H9 (cell line): ENCODE results near the gene GATA1. TPM values are rescaled to one million over a fixed set of nuclear protein-coding genes. Genes with fewer than 3 reads are reported as not detected.
A peak's percentile ranks its signal among the peaks of the same experiment; 100 is the strongest.

Source experiments
- DNase-seq: peaks from one replicate; pipeline ENCODE4 v3.0.0-alpha.2; 2017
- H2AFZ ChIP-seq: one replicate; pipeline ENCODE4 v1.6.1; 2013; ENCODE audit warnings: mild to moderate bottlenecking, low read length, control low read depth, moderate library complexity
- H2AK5ac ChIP-seq: 2 replicates; pipeline ENCODE4 v1.6.1; 2013; ENCODE audit warnings: low read length, control low read depth, mixed read lengths; ENCODE audit not compliant: insufficient read length
- H2BK120ac ChIP-seq: one replicate; pipeline ENCODE4 v1.6.1; 2013; ENCODE audit warnings: low read depth, mild to moderate bottlenecking, low read length, control low read depth, inconsistent platforms; ENCODE audit not compliant: poor library complexity, severe bottlenecking
- H2BK12ac ChIP-seq: 2 replicates; pipeline ENCODE4 v1.6.1; 2013; ENCODE audit warnings: low read length, control low read depth, mixed read lengths, low read depth; ENCODE audit not compliant: insufficient read length
- H2BK15ac ChIP-seq: 2 replicates; pipeline ENCODE4 v1.6.1; 2013; ENCODE audit warnings: low read depth, low read length, control low read depth
- H2BK20ac ChIP-seq: one replicate; pipeline ENCODE4 v1.6.1; 2013; ENCODE audit warnings: low read depth, mild to moderate bottlenecking, low read length, control low read depth, inconsistent platforms; ENCODE audit not compliant: poor library complexity, severe bottlenecking
- H2BK5ac ChIP-seq: 2 replicates; pipeline ENCODE4 v1.6.1; 2013; ENCODE audit warnings: low read length, control low read depth, mixed read lengths; ENCODE audit not compliant: insufficient read length
- H3K14ac ChIP-seq: 2 replicates; pipeline ENCODE4 v1.6.1; 2013; ENCODE audit warnings: low read length, control low read depth; ENCODE audit not compliant: insufficient read depth
- H3K18ac ChIP-seq: 2 replicates; pipeline ENCODE4 v1.6.1; 2013; ENCODE audit warnings: low read depth, mild to moderate bottlenecking, mixed read lengths, low read length, control low read depth; ENCODE audit not compliant: insufficient read length
- H3K23ac ChIP-seq: 2 replicates; pipeline ENCODE4 v1.6.1; 2013; ENCODE audit warnings: low read length, control low read depth, mixed read lengths, low read depth; ENCODE audit not compliant: insufficient read length
- H3K23me2 ChIP-seq: 2 replicates; pipeline ENCODE4 v1.6.1; 2013; ENCODE audit warnings: low read depth, mild to moderate bottlenecking, mixed read lengths, low read length, control low read depth; ENCODE audit not compliant: insufficient read length, poor library complexity, severe bottlenecking
- H3K27ac ChIP-seq: 2 replicates; pipeline ENCODE4 v1.5.1; 2013; ENCODE audit warnings: low read length, control low read depth, mixed read lengths, low read depth; ENCODE audit not compliant: insufficient read length
- H3K27me3 ChIP-seq: 2 replicates; pipeline ENCODE4 v1.6.1; 2013; ENCODE audit warnings: low read length, control low read depth, inconsistent platforms; ENCODE audit not compliant: insufficient read depth
- H3K4ac ChIP-seq: 2 replicates; pipeline ENCODE4 v1.6.1; 2013; ENCODE audit warnings: low read depth, mild to moderate bottlenecking, control low read depth, inconsistent platforms, low read length, moderate library complexity
- H3K4me1 ChIP-seq: 2 replicates; pipeline ENCODE4 v1.6.1; 2013; ENCODE audit warnings: low read length, control low read depth, inconsistent platforms; ENCODE audit not compliant: insufficient read depth
- H3K4me2 ChIP-seq: 2 replicates; pipeline ENCODE4 v1.6.1; 2013; ENCODE audit warnings: low read length, control low read depth, mixed read lengths; ENCODE audit not compliant: insufficient read length, insufficient read depth
- H3K56ac ChIP-seq: 2 replicates; pipeline ENCODE4 v1.6.1; 2013; ENCODE audit warnings: low read depth, mild to moderate bottlenecking, mixed read lengths, low read length, control low read depth; ENCODE audit not compliant: insufficient read length
- H3K79me1 ChIP-seq: 2 replicates; pipeline ENCODE4 v1.6.1; 2013; ENCODE audit warnings: low read depth, mild to moderate bottlenecking, moderate library complexity, low read length, control low read depth, inconsistent platforms; ENCODE audit not compliant: insufficient read depth, poor library complexity, severe bottlenecking
- H3K79me2 ChIP-seq: 2 replicates; pipeline ENCODE4 v1.6.1; 2013; ENCODE audit warnings: low read length, control low read depth, inconsistent platforms; ENCODE audit not compliant: insufficient read depth
- H3K9ac ChIP-seq: 2 replicates; pipeline ENCODE4 v1.6.1; 2013; ENCODE audit warnings: low read length, control low read depth, mixed read lengths; ENCODE audit not compliant: insufficient read length; ENCODE audit errors: extremely low read depth
- H3K9me3 ChIP-seq: one replicate; pipeline ENCODE4 v1.6.1; 2013; ENCODE audit warnings: low read depth, low read length, inconsistent platforms; ENCODE audit not compliant: control insufficient read depth
- H3T11ph ChIP-seq: one replicate; pipeline ENCODE4 v1.6.1; 2013; ENCODE audit warnings: mild to moderate bottlenecking, low read length, control low read depth, inconsistent platforms
- H4K20me1 ChIP-seq: one replicate; pipeline ENCODE4 v1.6.1; 2013; ENCODE audit not compliant: control insufficient read depth, insufficient read length, insufficient read depth
- H4K5ac ChIP-seq: 2 replicates; pipeline ENCODE4 v1.6.1; 2013; ENCODE audit warnings: low read depth, mild to moderate bottlenecking, mixed read lengths, low read length, control low read depth; ENCODE audit not compliant: insufficient read length
- H4K8ac ChIP-seq: replicated peaks from 2 replicates; pipeline ENCODE4 v1.6.1; 2013; ENCODE audit warnings: low read length, control low read depth, mixed read lengths, low read depth; ENCODE audit not compliant: insufficient read length
- H4K91ac ChIP-seq: 2 replicates; pipeline ENCODE4 v1.6.1; 2013; ENCODE audit warnings: low read depth, mild to moderate bottlenecking, moderate library complexity, mixed read lengths, low read length, control low read depth; ENCODE audit not compliant: insufficient read length
- H3K27ac Mint-ChIP-seq, 3 experiments: 2 replicates in 2 of 3; 3 replicates in 1 of 3; pipeline ENCODE4 v1.8.0; 2020 to 2021; ENCODE audit warnings: mixed read lengths in 3 of 3, mild to moderate bottlenecking in 1 of 3, moderate library complexity in 1 of 3
- H3K27me3 Mint-ChIP-seq: 2 replicates; pipeline ENCODE4 v1.8.0; 2021; ENCODE audit warnings: low read depth, mild to moderate bottlenecking, moderate library complexity, mixed read lengths
- H3K36me3 Mint-ChIP-seq, 3 experiments: 2 replicates in 2 of 3; 3 replicates in 1 of 3; pipeline ENCODE4 v1.8.0; 2020 to 2021; ENCODE audit warnings: low read depth in 3 of 3, mixed read lengths in 3 of 3; ENCODE audit not compliant: insufficient read depth in 1 of 3
- H3K4me1 Mint-ChIP-seq, 2 experiments: 2 replicates each; pipeline ENCODE4 v1.8.0; 2020; ENCODE audit warnings: mixed read lengths in 2 of 2
- H3K4me3 Mint-ChIP-seq, 2 experiments: 2 replicates in 1 of 2; 3 replicates in 1 of 2; pipeline ENCODE4 v1.8.0; 2020 to 2021; ENCODE audit warnings: mild to moderate bottlenecking in 2 of 2, mixed read lengths in 2 of 2, moderate library complexity in 1 of 2
- H3K9me3 Mint-ChIP-seq, 2 experiments: 2 replicates in 1 of 2; 3 replicates in 1 of 2; pipeline ENCODE4 v1.8.0; 2020; ENCODE audit warnings: mild to moderate bottlenecking in 2 of 2, mixed read lengths in 2 of 2, moderate library complexity in 1 of 2
- CTCF ChIP-seq: fragments of 200-600 bp; sonication (generic); conservative IDR thresholded peaks from 3 replicates; pipeline ENCODE4 v1.8.0; 2021; ENCODE audit warnings: antibody characterized with exemption, mild to moderate bottlenecking
- WGBS: extraction: QIAGEN DNeasy Blood & Tissue Kit; methylation state at CpG from one replicate; pipeline ENCODE4 v1.1.7; 2013; ENCODE audit warnings: missing lambda C conversion rate, low lambda C conversion rate, mixed read lengths; ENCODE audit not compliant: insufficient read length; ENCODE audit errors: extremely low coverage; 5-methylcytosine and 5-hydroxymethylcytosine counted together
- total RNA-seq: library from RNA; stranded (reverse); gene quantifications from 2 replicates; pipeline ENCODE4 v1.2.1, GENCODE V29; 2021

The GATA1 gene
- total RNA-seq, 1 experiment from 2014 or later = not detected

- peaks cover 64 to 76% of the 10 kb centered on the region in 2 experiments for H3K9me3 Mint-ChIP-seq
Measured at GRCh38 chrX:48787505-48788443, 1.4 kb downstream of the GATA1 start.

More at GRCh38 chrX:48787505-48788443, 1.4 kb downstream of the GATA1 start:
- Histone ChIP-seq H3K4ac (no peak overlapping the region), H2AK5ac (no peak overlapping the region), H3K27me3 (no peaks in the 10 kb centered on the region), H2BK20ac (no peak overlapping the region), H2AFZ (no peak overlapping the region), H3K23me2 (no peaks in the 10 kb centered on the region), H3K27ac (no peak overlapping the region), H3K23ac (no peak overlapping the region), H3K14ac (no peak overlapping the region), H2BK12ac (no peak overlapping the region), H3K9ac (no peak overlapping the region), H3K79me1 (no peaks in the 10 kb centered on the region), H3K4me2 (no peak overlapping the region), H3K79me2 (no peaks in the 10 kb centered on the region), H3K9me3 (peaks cover 21% of the 10 kb centered on the region), H2BK120ac (peak overlapping the region; percentile 54), H3T11ph (no peak overlapping the region), H3K18ac (no peak overlapping the region), H4K91ac (no peak overlapping the region), H3K56ac (no peak overlapping the region), H4K20me1 (no peaks in the 10 kb centered on the region), H4K8ac (no peak overlapping the region), H3K4me1 (no peaks in the 10 kb centered on the region), H2BK15ac (no peak overlapping the region), H2BK5ac (no peak overlapping the region), H4K5ac (no peak overlapping the region)
- peak overlapping the region in 1 of 2 experiments; percentile 13; a peak in 2 of 5 replicates for H3K4me3 Mint-ChIP-seq
- H3K27me3 Mint-ChIP-seq = peaks cover 18% of the 10 kb centered on the region
- no peak overlapping the region; a peak in 1 of 7 replicates for H3K27ac Mint-ChIP-seq
- peaks cover 0 to 3% (median 2%) of the 10 kb centered on the region in 3 experiments; a peak in 3 of 7 replicates for H3K36me3 Mint-ChIP-seq
- no CpG with 5 or more reads among the region's 17 CpGs for WGBS
- H3K4me1 Mint-ChIP-seq = no peaks in the 10 kb centered on the region
- TF ChIP-seq CTCF = no peak
- no peak for DNase-seq
